GM19438 (cell line): Measurements from ENCODE around the gene UNC119.

ENCODE experiments used
- ATAC-seq: cut with Tn5 transposase; IDR thresholded peaks from one replicate; pipeline ENCODE4 v1.9.1; 2021; ENCODE audit warnings: low read depth; ENCODE audit not compliant: unreplicated experiment

The UNC119 gene

DNA sequence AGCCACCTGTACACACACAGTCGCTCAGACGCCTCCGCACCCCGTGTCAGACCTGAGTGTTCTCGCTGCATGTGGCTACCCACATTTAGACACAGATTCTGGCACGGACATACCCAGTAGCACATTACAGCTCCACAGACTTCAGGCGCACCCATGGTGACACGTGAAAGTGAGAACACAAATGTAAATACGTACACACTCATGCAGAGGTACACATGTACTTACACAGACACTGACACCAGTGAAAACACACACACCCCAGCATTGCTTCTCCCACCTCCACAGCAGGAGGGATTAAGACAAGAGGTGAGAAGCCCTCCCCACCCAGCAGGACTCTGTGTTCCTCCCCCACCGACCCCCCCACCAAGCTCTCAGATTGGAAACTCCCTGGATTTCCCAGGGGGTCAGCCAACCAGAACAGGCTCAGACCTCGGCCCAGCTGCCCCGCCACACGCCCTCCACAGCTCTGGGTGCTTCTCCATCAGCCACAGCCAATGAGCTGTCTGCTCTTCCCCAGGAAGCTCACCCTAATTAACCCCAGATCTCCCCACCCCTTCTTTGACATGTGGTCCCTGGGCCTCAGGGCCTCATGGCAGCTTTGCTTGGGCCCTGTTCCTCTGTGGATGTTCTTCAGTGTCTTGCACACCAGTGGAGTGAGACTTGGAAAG, 51.6 kb downstream of the UNC119 start:
- ATAC-seq, result no peak

GRCh38 chr17:28499684-28500357, 52.6 kb downstream of the UNC119 start:
- no peak for ATAC-seq

DNA sequence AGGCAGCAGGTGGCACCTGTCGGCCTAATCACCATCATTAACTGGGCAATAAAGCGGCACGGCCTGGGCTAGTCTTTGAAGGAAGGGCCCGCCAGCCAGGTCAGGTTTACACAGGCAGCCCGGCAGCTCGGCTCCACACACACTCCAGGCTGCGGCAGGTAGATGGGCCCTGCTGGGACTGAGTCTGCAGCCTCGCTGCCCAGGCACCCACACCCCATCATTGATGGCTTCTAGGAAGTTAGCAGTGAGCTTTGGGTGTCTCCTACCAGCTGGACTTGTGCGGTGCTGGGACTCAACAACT, 53.1 kb downstream of the UNC119 start:
- no peak for ATAC-seq

- ATAC-seq, result no peak
These were observed 53.6 kb downstream of the UNC119 start for GRCh38 chr17:28498652-28499363.

DNA sequence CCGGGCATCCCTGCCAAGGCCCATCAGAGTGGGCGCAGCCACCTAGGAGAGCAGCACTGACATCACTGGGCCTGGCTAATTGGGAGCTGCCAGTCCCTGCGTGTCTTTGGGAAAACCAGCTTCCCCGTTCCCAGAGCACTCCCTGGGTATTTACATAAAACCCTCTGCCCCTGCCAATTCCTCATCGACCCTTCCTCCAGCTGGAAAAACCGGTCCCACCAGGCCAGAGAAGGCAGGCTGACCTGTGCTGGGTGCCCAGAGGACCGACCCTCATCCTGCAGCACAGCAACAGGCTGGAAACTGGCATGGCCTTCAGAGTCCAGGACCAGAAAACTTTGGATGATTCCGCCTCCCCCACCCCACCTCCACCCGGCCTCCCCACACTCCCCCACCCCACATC, 54.5 kb downstream of the UNC119 start:
- no peak for ATAC-seq
